IPS DF 19.7 (cell line): ENCODE data around the gene ZMYND10.
"Not testable (repeated sequence)": the region's sequence is repeated elsewhere in the genome, so short reads cannot be mapped to it uniquely, and the experiment has no call there.

Experiments used
- DNase-seq: peaks from one replicate; pipeline ENCODE4 v3.0.0-alpha.2; 2013; ENCODE audit warnings: low read depth, low spot score

The ZMYND10 gene

DNA sequence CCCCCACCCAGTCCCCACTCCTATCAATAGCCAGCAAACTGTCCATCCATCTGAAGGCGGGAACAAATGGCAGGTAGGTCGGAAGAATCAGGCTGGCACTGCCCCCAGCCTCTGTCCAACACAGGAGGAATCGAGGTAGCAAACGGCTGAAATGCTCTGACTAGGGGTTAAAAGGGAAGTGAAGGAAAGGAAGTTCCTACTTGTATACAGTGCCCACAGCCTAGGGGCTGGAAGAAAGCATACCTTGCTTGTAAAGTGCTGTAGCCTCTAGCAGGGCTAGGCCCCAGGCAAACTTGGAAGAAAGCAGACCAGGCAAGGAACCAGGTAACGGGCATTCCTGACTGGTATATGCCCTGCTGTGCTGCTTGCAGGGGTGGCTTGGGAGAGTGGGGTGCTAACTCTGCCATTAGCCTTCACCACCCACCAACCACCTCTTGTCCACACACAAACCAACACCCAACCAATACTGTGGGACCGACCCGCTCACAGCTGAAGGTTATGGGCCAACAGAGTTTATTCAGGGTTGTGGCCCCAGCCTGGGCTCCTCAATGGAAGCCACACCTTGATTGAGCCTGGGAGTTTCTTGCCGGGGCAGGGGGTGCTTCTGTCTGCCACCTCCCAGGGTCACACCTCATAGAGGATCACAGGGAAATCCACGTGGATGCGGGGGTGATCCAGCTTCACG lies 19.9 kb downstream of the ZMYND10 start:
- DNase-seq: no peak

DNA sequence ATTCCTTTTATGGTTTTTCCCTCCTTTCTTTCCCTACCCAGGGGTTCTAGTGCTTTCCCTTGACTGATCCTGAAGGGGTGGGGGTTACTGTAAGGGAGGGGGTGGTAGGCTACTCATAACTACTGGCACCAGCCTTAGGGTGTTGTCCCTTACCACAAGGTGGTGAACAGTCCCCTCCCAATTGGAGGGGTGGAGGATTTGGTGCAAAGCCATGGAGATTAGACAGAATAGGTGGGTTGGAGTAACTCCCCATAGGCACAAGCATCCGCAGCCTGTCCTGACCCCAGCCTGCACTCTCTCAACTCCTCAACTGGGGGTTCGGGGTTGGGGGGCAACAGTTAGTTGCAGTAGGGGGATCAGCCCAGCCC lies 20.4 kb downstream of the ZMYND10 start:
- DNase-seq: no peak

DNA sequence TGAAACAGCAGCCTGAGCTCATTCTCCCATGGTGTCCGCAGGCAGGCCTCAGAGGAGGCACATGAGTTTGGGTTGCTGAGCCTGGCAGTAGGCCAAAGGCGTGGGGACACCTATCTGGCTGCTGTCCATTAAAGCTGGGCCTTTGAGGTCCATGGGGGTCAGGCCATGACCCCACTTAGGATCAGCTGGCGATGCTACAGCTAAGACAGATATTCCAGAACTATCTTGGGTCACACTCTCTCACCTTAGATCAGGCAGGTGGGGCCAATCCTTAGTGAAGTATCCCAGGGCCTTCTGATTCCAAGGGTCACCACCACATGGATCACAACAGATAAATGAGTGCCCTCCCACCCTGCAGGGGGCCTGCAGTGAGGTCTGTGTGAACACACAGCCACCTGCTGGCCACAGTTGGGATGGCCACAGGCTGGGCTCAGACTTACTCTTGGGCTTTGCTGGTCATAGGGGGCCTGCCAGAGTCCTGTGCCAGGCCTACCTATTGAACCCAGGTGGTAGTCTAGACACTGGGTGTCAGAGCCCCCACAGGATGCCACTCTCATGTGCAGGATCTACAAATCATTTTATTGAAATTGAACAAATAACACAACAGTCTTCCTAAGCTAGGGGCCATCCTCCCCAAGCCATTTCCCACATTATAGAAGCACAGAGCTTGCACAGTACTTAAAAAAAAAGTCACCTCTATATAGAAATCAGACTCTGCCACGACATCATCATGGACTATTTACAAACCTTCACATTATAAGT lies 21.0 kb downstream of the ZMYND10 start:
- DNase-seq: no peak

DNA sequence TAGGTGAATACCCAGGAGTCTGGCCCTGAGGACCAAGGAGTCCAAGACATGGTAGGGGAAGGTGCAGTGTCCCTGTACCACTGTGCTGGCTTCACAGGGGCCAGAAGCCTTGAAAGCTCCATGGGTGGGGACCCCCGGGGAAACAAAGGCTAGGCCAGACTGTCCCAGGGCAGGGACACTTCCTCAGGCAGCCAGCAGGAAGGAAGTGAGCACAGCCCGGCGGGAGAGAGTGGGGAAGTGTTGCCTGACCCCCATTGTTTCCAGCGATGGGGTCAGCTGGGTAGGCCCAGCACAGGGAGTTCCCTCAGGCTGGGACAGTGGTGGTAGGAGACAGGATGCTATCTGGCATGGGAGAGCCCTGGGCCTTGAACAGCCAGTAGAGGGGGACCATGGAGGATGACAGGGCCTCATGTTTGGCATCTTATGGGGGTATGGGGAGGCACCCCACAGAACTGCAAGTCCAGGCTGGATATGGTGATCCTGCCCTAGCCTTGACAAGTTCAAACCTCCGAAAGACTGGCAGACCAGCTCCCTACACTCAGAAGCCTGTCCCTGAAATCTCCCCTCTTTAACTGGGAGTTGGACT lies 21.8 kb downstream of the ZMYND10 start:
- DNase-seq: no peak

DNA sequence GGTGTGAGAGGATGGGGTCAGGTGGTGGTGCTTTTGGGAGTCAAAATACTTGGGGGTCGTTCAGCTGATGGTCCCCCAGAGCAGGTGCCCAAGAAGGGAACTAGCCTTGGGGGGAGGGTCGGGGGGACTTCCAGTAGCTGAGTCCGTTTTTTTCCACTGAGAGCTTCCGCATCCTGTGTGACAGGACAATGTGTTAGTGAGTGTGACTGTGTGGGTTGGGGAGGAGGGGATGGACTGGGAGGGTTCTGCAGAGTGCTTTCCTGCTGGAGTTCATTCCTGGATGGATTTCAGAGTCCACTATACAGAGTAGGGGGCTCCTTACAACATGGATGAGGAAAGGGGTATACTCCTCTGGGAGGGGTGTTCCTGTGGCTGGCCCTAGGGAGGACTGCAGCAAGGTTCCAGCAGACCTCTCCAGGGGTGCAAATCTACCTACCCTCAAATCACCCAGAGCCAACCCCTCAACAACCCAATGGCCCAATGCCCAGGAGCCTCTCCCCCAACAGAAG lies 22.4 kb downstream of the ZMYND10 start:
- no peak for DNase-seq

DNA sequence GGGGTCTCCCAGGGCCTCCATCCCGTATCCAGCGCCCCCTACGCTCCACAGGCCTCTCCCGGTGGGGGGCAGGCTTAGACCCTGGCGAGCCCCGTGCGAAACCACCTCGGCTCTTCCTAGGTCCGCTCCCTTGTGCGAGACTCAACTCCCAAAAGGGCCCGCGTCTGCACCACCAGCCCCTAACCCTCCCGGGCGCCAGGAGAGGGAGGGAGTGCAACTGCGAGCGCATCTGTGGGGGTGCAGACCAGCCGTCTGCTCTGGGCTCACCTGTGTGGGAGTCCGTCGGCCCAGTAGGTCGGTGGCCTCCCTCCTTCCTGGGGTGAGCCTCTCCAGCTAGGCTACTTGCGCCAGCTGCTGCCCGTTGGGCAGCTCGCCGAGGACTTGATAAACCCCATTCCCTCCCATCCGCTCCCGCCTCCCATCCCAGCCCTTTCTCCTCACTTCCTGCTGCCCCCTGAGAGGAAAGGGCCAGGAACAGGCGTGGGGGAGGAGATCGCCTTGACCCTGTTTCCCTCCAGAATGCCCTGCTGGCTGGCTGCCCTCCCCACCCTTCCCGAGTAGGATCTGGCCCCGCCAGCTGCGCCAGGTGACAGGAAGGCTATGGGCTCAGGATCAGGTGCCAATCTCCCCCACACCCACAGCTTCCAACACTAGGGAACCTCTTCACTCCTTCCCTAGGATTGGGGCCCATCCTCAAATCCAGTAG lies 23.0 kb downstream of the ZMYND10 start, which contains the start of gene HYAL2:
Gene HYAL2 (minus strand): TSS at position 360 of the 706 bp plus-strand sequence. CDS start 2,256 bp downstream, outside the sequence.
- no peak for DNase-seq

DNA sequence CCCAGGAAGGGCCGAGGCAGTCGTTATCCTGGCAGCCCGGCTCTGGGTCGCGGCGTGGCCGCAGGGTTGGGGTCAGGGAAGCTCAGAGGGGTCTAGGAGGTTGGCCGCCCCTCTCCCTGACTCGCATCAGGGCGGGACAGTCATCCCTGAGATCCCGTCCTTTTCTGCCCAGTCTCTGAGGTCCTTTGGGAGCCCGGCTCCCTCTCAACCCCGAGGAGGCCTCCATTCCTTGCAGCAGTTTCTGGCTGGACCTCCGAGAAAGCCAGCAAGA lies 23.5 kb downstream of the ZMYND10 start:
- DNase-seq: no peak

DNA sequence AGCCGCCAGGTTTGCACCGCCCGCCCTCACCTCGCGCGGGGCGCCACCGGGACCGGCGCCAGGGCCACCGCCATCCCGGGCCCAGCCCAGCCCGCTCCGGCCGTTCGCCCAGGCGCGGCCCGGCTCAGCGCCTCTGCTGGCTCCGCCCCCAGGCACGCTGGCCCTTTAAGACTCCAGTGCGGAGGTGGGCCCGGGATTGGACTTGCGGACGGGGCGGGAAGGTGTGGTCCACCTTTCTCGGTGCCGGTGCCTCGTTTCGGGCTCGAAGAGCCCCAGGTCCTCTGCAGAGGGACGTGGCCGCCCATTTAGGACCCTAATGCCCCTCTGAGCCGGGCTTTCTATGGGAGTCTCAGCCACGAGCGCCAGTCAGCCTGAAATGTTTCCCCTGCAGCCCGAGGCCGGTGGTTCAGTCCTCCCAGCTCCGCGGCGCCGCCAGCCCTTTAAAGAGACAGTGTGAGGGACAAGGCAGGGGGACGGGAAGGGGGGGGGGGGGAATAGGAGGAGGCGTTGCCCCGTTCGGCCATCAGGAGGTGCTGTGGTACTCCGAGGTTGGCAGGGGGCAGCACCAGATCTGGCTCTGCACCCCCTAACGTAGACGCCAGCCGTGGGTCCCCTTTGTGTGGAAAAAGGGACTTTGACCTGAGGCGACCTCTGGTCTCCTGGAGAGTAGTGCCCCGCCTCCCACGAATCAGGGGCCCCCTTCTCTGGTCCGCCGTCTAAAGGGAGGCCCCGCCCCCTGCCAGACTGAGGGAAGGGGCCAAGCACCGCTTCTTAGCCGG lies 24.0 kb downstream of the ZMYND10 start:
- no peak for DNase-seq

DNA sequence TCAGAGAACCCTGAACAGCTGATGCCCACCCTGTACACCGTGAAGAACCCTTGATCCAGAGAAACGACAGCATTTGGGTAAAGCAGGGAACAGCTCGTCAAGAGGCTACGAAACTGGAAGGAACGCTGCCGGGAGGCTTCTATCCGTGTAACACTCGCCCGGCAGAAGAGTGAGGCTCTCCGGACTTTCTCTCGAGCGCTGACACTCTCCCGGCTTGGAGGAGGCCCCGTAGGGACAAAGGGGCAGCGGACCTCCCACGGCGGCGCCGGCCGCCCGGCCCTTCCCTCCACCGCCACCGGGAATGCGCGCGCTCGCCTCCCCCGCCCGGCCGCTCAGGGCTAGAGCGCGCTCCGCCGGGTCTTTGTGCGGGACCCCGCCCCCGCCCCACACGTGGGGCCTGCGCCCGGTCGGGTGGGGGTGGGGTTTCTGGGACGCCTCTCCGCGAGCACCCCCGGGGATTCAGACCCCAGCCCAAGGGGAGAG lies 24.6 kb downstream of the ZMYND10 start:
- no peak for DNase-seq

DNA sequence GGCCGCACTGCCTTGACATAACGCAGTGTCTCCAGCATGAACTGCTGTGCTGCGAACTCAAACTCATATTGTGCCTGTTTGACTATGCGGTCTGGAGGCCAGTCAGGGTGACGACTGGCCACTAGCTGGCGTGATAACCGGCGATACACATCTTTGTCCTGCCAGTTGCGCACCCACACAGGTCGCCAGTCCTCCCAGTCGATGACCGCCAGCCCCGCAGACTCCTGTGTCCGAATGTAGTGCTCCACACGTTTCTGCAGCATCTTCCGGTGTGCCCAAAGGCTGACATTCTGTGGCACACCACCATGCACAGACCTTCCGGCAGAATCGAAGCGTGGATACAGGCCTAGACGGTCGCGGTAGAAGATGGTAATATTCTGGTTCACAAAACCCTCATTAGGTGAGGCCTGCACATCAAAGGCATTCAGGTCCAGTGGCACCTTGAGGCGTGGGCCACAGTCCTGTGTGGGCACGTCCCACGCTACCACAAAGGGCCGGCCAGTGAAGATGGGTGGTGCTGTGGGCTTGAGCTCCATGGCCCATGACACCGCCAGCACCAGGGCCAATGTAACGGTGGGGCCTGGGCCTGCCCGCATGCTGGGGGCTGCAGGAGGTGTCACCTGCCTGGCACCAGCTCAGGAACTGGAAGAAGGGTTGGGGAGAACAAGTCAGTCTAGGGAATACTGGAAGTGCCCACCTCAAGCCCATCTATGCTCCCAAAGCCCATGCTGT lies 25.5 kb downstream of the ZMYND10 start:
- no peak for DNase-seq

DNA sequence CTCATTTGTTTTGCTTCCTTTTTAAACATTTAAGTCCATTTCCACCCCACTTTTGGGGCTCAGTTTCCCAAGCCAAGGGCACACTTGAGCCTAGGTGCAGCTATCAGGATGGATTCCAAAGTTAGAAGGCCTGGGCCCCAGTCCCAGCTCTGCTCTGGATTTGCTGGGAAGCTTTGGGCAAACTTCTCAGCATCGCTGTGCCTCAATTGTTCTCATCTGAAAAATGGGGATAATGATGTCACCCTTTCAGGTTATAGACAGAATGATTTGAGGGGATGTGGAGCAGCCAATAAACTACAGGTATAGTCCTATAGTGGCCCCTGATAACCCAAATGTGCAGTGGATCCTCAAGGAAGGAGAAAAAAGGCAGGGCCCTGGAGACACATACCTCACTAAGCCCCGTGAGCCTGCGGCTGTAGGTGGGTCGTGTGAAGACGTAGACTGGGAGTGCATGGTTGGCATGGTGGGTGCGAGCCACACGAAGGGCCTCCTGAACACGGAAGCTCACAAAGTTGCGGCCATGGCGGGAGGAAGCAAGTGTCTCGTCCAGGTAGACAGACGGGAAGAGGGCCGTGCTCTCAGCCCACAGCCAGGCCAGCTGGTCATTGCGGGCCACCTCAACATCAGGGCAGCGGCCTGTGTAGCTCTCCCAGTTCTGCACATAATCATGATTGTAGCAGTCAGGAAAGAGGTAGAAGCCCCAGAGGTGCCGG lies 26.2 kb downstream of the ZMYND10 start:
- DNase-seq: no peak

DNA sequence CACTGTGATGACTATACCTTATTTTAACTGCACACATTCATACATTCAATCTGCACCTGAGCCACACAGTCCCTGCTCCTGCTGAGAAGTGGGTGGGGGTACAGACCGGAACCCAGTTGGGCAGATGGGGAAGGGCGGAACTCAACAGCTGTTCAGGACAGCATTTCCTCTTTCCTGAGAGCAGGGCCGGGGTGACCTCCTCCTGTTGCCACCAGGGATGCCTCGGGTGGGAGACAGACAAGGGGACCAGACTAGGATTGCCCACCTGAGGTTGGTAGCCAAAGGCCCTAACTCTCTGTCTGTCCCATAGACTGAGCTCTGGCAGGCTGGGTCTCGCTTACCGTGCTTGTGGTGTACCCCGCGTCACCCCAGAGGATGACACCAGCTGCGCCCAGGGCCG lies 26.9 kb downstream of the ZMYND10 start:
- no peak for DNase-seq

DNA sequence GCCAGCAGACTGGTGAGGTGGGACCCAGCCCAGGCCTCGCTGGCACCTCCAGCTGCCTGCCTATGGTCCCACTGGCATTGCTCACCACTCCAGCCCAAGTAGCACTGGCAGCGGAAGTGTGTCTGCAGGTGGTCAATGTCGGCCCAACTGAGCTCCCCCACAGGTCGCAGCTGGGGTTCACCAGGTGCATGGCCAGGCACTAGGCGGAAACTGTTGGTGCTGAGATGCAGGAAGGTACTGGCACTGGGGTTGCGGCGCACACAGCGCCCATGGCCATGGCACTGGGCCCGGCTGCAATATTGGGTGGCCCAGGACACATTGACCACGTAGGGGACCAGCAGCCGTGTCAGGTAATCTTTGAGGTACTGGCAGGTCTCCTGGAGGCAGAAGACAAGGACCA lies 27.4 kb downstream of the ZMYND10 start:
- no peak for DNase-seq

DNA sequence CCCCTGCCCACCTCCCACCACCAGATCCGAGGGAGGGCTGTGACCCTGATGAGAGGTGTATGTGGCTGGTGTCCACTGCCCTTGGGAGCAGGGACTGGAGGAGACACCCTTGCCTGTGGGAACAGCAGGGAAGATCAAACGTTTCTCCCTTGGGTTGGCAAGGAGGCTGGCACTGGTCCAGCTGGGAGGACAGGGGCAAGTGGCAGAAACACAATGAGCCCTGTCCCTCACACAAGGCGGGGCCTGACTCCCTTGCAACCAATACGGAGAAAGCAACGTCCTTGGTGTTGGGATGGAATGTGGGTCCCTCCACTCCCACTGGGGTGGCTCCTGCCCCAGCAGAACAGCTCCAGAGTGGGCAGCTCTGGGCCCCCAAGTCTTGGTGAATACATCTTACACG lies 28.2 kb downstream of the ZMYND10 start:
- DNase-seq: no peak

DNA sequence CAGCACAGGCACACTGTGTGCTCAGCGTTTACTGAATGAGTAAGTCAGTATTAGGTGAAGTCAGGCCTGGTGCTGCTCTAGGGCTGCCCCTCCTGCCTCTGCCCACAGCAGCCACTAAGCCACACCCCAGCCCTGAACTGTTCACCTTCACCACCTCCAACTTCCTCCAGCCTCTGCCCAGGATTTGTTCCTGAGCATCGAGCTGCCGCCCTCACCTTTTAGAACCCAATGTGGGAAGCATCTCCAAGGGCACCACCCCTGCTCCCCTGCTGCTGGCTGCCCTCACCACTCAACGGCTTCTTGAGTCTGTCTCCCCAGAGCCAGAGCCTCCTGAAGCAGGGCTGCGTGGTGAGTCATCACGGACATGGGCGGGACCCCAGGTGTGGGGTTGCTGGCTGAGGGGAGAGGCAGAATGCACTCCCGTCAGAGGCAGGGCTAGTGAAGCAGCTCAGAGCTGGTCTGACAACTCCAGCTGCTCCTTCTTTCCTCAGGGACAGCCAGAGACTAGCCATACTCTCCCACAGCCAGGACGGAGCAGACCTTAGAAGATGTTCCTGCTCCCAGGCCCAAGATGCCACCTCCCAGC lies 28.8 kb downstream of the ZMYND10 start:
- no peak for DNase-seq

DNA sequence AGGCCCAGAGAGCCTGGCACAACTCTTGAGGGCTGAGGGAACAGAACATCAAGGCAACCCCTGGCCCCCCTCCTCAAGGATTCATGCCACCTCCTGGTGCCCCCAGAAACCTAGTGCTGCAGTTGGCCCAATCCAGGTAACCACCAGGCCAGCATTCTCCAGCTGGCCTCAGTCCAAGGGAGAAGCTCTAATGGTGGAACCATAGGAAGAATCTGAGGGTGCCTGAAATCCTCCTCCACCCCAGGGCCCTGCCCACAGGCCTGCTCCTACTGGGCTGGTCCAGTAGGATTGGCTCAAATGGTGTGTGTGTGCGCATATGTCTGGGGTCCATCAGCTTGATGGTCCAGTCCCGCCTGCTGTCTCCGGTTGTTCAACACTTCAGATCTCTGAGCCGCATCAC lies 30.7 kb downstream of the ZMYND10 start:
- no peak for DNase-seq

DNA sequence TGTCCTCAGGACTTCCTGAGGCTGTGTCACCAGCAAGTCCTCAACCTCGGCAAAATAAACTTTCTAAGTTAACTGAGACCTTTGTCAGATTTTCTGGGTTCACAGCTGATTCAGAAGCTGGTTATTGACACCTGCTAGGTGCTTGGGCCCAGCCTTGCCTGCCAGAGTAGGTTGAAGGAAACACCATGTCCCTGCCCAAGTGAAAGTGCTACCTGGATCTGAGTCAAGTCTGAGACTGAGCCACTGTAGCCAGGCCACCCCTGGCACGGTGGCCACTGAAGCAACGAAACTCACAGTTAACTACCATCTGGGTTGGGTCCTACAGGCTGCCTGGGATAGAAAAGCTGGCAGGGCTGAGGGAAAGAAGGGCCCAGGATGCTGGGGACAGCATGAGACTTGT lies 31.2 kb downstream of the ZMYND10 start:
- no peak for DNase-seq

DNA sequence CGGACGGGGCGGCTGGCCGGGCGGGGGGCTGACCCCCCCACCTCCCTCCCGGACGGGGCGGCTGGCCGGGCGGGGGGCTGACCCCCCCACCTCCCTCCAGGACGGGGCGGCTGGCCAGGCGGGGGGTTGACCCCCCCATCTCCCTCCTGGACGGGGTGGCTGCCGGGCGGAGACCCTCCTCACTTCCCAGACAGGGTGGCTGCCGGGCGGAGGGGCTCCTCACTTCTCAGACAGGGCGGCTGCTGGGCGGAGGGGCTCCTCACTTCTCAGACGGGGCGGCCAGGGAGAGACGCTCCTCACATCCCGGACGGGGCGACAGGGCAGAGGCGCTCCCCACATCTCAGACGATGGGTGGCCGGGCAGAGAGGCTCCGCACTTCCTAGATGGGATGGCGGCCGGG lies 33.5 kb downstream of the ZMYND10 start:
- DNase-seq: not testable (repeated sequence)

DNA sequence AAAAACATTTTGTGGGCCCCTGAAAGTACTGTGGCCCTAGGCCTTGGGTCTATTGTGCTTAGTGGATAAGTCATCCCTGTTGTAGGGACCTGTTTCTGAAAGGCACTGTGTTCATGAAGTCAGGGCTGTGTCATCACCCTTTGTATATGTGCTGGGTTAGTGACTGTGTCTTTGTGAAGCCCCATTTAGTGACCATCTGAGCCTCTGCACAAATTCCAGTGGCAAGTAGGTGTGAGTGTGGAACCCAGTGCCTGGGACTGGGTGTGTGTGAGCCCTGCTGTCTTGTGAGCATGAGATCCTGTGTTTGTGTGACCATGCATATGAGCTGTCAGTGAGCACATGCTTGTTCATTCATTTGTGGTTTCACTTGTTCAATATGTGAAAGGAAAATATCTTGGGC lies 40.9 kb downstream of the ZMYND10 start:
- DNase-seq: no peak
